HK-2 (cell line): ENCODE measurements around the gene GRB10.

Source experiments
- DNase-seq: peaks from one replicate; pipeline ENCODE4 v3.0.0-alpha.2; 2018; ENCODE audit not compliant: unreplicated experiment

GRB10 gene

DNA sequence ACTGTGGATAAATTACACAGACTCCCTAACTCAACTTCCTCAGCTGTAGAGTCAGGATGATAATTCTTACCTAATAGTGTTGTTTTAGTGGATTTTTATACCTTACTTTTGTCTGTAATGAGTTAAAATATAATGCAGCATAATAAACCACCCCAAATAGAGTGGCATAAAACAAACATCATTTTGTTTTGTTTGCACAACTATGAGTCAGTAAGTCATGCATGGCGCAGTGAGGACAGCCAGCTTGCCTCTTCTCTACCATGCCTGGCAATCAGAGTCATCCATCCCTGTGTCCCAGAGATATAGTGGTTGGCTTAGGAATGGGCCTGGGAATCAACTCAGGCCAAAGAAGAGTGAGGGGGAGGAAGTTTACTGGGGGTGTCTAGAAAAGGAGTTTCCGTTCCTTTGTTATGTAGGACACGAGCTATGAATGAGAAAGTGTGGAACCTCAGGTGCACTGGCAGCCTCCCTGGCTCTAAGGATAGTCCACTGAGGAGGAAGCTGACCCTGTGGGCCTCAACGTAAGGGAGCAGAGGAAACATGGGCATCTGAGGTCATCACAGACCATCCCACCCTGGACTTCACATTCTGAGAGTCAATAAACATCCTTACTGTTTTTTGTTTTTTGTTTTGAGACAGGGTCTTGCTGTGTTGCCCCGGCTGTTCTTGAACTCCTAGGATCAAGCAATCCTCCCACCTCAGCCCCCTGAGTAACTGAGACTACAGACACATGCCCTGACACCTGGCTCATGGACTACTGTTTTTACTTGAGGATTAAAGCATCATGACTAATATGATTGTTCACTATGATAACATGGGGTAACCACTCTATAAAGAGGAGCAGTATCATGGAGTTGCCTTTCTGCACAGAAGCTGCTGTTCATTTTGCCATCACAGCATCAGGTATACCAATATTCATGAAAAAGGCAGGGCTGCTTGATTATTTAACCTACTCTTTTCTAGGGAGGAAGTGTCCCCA is 21.0 kb upstream of the GRB10 start:
- DNase-seq, result no peak

DNA sequence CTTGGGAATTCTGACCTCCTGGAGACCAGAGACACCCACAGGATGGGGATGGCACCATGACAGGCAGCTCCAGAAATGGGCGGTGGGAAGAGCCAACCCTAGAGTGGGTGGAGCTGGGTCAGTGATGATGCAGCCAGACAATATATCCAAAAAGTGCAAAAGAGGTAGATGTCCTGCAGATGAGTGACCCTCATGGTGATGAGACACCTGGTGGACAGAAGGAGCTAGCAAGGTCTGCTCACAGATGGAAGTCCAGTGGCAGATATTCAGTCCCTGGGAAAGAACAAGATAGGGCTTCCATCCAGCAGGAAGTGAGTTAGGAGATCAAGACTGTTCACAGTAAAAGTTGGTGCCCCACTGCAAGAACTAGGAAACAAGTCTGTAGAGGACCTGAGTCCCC is 19.2 kb upstream of the GRB10 start:
- DNase-seq, result no peak

DNA sequence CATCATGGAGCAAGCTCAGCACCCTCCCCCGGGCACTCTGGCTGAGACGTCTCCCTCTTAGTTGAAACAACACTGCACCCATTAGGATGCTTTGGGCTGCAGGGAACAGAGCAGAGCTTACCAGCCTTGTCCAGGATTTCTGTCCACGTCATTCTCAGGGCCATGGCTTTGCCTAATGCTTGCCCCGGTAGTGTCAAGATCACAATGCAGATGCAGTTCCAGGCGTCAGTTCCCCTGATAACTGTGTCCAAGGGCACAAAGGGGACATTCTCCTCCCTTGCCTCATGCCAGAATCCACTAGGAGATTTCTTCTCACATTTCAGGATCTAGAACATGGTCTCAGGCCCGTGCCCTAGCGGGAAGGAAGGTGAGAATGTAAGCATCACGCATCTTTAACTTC is 17.2 kb upstream of the GRB10 start:
- DNase-seq, result no peak

DNA sequence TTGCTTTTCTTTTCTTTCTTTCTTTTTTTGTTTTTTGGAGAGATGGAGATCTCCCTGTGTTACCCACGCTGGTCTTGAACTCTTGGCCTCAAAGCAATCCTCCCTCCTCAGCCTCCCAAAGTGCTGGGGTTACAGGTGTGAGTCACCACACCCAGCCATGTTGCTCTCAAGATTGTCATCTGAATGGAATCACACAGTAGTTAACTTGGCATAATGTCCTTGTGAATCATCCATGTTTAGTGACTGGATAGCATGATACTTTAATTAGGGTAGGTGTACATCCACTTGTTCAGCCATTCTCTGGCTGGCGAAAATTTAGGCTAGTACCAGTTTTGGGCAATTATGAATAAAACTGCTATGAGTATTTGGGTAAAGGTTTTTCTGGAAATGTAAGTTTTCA is 15.4 kb upstream of the GRB10 start:
- DNase-seq, result no peak

DNA sequence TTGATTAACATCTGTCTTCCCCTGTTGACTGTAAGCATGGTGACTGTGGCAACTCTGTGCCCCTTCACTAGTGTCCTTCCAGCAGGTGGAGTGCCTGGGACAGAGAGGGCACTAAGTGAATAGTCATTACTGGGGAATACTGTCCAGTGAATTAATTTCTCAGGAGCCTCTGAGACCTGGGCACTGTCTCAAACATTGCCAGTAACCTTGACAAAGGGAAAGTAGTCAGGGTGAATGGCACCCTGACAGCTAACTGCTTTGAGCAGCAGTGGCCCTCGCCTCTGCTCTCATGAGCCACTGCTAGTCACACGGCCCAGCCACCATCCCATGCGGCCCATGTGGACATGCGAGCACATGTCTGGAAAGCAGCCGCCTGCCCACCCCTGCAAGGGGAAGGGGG is 13.1 kb upstream of the GRB10 start:
- no peak for DNase-seq

DNA sequence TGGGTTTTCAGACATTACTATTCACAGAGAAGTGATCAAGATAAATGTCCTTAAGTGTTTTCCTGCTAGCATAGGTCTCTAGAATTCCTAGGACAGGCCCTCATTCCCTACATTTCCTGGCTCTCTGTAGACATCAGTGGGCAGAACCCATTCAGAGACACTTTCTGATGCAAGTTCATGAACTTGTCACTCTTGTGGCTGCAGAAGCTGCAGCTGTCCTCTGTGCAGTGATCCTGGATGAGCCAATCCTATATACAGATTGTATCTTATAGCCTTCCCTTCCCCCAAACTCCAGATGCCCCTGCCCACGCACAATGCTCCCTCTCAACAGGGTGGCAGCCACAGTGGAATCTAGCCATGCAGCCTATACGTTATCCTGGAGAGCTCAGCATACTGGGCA is 12.6 kb upstream of the GRB10 start:
- DNase-seq, result no peak

DNA sequence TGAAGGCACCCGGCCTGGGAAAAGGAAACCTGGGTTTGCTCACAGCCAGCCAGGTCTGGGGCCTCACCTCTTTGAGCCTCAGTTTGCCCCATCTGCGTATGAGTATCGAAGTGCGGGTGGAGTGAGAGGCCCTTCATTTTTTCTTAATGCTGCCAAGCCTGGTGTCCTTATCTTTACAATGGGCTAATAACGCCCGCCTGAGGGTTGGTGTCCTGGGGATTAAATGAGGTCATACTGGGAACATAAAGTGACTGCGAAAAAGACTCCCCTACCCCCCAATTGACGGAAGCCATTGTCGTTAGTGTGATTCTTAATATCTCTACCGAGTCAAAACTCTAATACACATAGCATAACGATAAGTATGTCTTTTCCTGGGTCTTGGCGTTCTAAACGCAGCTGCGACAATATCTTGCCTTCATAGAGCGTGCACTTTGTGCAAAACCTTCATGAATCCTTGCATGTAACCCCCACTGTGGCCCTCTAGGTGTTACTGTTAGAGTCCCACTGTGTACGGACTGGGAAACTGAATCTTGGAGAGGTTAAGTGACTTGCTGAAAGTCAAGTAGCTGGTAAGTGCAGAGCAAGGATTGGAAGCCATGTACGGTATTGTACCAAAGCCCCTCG is 11.4 kb upstream of the GRB10 start:
- DNase-seq, result no peak

DNA sequence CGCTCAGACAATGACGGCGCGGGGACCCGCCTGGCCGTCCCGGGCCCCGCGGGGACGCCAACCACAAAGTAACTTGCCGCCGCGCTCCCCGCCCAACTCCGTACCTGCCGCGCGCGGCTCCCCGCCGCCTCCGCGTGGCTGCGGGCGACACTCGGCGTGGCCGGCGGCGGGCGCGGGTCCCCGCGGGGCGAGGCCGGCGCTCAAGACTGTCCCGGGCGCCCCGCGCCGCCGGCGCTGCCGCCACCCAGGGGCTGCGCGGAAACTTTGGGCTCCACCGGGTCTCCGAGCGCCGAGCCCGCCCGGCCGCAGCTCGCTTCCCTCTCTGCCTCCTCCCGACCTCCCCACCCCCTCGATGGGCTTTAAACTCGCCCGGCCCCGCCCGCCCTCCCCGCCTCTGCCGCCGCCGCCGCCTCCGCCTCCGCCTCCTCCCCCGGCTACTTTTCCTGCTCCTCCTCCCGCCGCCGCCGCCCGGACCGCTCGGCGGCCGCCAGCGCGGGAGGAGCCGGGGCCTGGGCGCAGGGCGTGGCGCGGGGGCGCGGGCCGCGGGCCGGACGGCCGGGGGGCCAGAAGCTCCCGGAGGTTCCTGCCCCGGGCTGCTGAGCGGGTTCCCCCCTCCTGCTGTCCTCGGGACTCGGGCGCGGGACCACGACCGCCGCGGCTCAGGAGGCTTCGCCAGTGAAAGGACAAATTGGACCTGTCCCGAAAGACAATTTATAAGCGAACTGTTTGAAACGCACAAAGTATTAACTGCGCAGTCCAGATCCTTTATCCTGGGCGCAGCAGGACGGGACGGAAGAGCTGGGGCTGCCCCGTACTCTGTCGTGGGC is 10.6 kb upstream of the GRB10 start:
- peak; percentile 65 for DNase-seq

DNA sequence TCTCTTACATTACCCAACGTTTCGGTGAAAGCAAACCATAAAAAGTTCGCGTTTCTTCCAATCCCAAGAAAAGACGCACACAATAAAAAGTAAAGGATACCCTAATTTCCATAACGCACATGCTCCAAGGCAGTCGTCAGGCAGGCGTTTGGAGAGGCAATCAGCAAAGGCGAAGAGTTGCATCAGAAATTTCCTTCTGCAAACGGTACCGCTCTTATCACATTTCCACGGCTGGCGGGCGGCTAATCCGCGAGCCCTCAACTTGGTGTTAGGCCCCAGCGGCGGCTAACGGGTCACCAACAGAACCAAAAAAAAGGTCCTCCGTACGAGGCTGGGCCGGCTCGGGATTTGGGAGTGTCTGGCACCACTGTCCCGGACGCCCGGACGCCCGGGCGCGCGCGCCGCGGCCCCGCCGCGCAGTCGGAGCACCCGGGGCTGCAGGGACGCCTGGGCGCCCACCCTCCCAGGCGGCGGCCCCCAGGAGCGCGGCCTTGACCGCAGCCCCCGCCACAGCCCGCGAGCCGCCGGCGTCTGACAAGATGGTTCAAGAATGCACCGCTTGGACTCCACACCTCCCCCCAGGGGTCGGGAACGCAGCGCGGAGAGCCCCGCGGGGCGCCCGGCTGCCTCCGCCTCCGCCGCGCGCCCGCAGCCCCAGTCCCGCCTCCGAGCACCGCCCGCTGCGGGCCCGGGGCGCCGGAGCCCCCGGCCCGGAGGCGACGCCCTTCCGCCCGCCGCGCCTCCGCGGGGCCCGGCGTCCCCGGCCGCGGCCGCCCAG is 9.8 kb upstream of the GRB10 start:
- DNase-seq, result peak; percentile 44

DNA sequence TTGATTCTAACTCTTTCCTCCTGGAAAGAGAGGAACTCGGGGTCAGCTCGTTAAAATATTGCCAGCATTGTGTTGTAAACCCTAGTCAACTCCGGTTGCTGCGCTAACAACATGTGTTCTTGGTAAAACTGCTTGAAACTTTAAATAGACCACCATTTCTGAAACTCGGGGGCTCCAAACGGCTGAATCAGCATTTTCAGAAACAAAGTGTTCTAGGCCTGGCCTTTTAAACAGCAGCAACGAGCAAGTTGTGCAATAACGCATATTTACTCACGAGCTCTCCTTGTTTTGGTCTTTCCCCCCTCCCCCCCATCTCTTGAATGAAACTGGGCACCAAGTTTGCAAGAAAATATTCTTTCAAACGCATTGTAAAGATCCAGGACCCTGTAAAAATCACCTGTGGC is 9.2 kb upstream of the GRB10 start:
- DNase-seq, result no peak

DNA sequence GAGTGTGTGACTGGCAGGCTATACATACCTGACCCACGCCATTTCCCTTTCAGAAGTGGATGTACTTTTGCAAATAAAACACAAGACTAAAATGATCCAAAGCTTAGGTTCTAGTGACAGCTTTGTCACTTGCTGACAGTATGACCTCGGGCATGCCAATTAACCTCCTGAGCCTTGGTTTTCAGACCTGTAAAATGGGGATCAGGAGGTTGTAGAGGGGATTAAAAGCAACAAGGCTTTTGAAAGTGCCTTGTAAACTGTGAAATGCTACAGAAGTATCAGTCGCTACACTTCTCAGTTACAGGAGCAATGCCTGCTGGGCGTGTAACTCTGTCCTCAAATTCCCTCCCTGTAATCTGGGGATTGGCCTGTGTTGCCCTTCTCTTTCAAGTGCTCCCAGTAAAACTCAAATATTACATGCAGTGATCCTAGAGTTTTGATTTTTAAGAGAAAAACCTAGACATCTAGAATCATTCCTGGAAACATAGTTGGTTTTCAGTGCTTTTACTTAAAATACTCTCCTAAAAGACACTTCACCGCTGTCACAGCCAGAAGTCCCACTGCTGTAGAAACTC is 8.8 kb upstream of the GRB10 start:
- no peak for DNase-seq

DNA sequence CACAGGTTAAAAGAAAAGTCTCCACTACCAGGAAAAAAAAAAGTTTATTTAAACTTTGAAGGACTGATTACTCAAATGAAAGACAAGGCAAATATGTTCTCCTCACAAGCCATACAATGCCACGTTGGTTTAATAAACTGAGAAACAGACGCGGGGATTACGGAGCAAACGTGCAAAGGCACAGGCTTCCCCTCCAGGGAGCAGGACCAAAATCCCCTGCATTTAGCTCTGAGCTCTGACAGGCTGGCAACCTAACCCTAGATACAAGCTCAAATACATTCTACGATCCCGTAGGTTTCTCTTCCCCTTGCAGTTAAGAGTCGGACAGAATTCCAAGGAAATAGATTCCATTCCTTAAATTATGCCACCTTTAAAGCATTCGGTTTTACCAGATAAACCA is 7.7 kb upstream of the GRB10 start:
- DNase-seq, result no peak

DNA sequence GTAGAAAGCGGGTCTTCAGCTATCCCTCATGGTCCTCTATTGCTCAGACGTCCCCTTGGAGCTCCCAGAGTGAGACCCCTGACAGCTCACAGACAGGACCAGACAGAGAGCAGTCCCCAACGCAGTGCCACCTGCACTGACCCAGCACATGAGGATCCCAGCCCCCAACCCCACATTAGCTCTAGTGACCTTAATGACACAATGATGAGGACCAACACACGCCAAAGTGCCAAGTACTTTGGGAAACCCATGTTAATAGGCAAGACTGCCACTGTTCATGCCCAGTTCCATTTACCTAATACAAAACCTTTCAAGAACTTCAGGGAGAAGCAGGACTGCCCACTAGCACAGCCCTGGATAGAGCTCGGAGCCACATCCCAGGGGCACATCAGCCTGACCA is 5.7 kb upstream of the GRB10 start:
- no peak for DNase-seq

DNA sequence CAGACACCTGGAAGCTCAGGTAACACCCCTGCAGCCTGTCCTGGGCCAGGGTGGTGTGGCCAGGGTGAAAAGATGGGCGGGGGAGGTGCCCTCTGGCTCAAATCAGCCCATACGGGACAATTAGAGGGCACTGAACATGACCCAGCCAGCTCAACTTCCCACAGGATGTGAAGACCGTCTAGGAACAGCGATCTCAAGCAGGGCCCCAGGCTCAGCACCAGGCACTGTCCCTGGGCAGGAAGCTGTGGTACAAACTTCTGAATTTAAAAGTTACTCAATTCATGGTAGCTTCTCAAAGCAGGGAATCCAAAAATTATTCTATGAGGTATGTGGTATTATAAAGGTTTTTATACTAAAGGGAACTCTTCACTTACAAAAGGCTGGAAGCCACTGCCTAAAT is 5.1 kb upstream of the GRB10 start:
- no peak for DNase-seq

DNA sequence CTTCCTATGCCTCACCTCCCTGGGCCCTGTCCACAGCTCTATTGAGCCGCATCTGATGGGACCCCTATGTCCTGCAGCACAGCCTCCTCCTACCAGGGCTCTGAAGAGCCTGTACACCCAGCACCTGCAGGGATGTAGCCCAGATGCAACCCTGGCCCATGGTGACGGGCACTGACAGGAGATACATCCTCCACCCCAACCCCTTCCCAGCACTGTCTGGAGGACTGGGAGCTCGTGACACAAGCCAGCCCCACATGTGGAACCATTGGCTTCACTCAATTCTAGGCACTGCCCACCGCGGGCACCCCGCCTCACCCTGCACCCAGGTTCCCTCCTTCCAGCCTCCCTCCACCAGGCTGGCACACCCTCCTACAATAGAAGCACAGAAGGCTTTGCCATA is 2.6 kb upstream of the GRB10 start:
- DNase-seq, result no peak

DNA sequence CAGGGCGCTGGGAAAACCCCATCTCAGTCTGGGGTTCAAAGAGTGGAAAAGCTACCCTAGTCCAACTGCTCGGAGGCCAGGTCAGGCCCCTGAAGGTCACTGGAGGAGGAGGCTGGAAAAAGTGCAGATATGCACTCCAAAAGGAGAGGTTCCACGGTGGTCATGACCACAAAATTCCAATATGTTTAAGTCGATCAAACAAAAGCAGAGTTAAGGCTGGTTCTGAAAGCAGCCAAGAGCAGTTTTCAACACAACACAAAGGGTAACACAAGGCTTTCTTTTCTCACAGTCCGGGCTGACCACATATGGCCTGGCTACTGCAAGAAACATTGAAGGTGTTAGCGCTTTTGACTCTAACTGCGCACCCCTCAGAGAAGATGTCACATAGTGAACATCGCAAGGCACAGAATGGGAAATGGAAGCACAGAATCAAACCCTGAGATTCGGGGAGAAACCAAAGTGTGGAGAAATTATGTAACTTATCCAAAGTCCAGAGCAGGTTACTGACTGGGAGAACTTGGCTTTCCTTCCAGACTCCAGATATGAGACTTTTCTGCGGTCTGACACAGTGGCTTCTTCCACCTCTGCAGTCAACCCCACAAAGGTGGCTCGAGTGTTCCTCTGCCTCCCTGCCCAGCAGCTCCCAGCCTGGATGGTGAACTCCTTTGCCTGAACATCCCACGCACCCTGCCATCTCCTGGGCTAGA is 1.3 kb upstream of the GRB10 start:
- no peak for DNase-seq

DNA sequence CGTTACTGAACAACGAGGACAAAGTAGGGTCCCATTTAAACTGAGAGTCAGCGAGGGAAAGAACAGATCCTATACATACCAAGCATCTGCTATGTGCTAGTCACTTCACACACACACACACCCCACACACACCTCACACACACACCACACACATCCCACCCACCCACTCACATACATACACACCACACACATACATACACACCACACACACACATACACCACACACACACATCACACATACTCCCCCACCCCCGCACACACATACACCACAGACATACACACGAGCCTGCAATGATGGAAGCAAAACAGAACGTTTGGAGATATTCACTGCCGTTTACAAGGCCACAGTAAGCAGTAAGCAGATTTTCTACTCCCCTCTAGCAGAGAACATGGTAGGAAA is 607 bp upstream of the GRB10 start:
- DNase-seq, result no peak

DNA sequence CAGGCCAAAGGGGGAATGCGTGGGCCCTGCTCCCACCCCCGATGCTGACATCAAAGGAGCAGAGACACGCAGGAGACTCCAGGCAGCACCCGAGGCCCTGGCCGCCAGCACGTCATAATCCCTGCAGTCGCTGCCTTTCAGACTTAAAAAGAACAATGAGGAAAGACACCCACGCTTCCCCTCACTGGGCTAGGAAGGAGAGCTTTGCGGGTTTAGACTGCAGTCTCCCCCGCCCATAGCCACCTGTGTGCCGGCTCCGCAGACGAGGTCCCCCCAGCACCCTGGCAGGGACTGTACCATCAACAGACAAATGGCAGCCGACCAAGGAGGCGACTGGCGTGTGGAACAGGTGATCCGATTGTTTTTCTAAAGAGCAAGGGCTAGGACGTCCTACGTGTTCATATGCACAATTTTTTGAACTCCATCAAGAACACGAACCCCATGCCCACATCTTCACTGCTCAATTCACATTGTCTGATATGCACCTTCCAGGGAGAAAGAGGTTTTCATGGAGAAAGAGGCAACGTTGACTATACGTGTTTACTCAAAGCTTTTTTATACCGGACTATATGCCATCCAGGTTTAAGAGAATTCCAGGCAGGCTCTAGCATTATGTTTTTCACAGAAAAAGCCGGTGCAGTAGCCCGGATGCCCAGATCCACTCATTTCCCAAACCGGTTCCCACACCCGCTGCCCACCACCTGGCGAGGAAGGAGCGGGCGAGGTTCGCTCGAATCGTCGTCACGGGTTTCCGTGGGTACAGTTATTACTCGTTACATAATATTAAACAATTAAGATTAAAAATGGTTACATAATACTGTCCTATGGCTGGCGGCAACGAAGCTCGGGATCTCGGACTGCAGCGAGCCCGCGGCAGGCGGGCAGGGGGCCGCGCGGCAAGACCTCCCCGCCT is 1.1 kb downstream of the GRB10 start:
- no peak for DNase-seq

DNA sequence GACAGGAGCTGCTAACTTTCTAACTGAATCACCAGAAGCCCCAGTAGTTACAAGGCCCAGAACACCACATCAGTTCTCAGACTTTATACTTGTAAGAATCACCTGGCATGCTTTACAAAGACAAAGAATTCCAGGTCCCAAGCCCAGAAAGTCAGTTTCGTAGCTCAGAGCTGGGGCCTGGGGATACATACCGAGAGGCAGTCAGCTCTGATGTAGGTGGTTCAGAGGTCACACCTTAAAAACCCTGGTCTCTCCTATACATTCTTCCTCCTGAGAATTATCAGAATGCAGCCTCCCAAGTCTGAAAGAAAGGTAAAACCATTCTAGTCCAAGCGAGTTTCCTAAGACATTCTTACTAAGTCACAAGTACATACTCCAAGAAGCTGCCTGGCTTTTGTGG is 2.3 kb downstream of the GRB10 start:
- DNase-seq, result no peak

DNA sequence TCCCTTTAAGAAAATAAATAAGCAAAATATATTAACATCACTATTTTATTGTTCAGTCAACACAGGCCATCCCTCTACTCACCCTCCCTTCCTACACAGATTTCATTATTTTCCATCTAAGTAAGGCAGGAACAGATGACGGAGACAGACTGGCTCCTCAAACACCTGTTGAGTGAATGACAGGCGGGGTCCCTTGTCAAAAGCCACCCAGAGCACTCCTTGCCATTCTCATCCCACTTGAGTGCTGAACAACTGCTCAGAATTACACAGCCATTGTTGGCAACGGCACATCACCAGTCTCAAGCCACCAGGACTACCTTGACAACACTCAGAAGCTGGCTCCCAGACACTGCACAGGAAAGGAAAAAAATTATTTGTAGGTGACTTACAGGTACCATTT is 3.3 kb downstream of the GRB10 start:
- DNase-seq, result no peak
